ENCODE data around the gene BLOC1S1. TPM values are rescaled to one million over a fixed set of nuclear protein-coding genes. Genes with fewer than 3 reads are reported as not detected.
"Not testable (repeated sequence)": the region's sequence is repeated elsewhere in the genome, so short reads cannot be mapped to it uniquely, and the experiment has no call there.

Gene BLOC1S1
- total and polyA plus RNA-seq, 8 donors: 69.4 to 123 (median 77.1) TPM

DNA sequence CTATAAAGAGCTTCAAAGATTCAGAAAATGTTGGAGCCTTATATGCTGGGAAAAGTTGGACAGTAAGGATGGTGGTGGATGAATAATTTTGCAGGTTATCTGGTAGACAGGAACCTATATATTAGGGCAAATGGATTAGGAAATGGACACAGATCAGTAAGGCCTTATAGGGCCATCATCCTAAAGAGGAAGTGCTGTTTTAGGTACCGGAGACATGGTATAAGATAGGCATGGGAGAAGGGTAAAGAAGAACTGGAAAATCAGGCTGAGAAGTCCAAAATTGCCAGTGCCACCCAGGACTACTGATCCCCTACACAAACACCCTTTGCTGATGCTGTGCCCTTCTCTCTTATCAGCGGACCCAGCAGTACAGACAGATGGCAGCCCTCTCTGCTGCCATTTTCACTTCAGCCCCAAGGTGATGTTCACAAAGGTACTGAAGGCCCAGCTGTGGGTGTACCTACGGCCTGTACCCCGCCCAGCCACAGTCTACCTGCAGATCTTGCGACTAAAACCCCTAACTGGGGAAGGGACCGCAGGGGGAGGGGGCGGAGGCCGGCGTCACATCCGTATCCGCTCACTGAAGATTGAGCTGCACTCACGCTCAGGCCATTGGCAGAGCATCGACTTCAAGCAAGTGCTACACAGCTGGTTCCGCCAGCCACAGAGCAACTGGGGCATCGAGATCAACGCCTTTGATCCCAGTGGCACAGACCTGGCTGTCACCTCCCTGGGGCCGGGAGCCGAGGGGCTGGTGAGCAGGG, 32.6 kb downstream of the BLOC1S1 start:
- peaks cover 0 to 39% of the 10 kb centered on the region in 2 donors for H3K36me3 ChIP-seq
- intact Hi-C loops (cut with DNase I): loop anchor here in 1 of 2 donors (10.0 kb wide), 1 partner anchor 56 kb away; no protein-coding TSS in a partner anchor
- DNase-seq (no peak), ATAC-seq (no peak)
- peaks cover 4 to 16% of the 10 kb centered on the region in 2 donors for H3K4me1 ChIP-seq
- TF ChIP-seq, protein P1, sequence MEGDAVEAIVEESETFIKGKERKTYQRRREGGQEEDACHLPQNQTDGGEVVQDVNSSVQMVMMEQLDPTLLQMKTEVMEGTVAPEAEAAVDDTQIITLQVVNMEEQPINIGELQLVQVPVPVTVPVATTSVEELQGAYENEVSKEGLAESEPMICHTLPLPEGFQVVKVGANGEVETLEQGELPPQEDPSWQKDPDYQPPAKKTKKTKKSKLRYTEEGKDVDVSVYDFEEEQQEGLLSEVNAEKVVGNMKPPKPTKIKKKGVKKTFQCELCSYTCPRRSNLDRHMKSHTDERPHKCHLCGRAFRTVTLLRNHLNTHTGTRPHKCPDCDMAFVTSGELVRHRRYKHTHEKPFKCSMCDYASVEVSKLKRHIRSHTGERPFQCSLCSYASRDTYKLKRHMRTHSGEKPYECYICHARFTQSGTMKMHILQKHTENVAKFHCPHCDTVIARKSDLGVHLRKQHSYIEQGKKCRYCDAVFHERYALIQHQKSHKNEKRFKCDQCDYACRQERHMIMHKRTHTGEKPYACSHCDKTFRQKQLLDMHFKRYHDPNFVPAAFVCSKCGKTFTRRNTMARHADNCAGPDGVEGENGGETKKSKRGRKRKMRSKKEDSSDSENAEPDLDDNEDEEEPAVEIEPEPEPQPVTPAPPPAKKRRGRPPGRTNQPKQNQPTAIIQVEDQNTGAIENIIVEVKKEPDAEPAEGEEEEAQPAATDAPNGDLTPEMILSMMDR (IDR thresholded peaks at IDR 0.05): no peak
- H3K27ac ChIP-seq: no peak overlapping the region
- peaks cover 0 to 14% of the 10 kb centered on the region in 2 donors for H3K27me3 ChIP-seq
- no peaks in the 10 kb centered on the region for H3K9me3 ChIP-seq
- no peak overlapping the region for H3K4me3 ChIP-seq

DNA sequence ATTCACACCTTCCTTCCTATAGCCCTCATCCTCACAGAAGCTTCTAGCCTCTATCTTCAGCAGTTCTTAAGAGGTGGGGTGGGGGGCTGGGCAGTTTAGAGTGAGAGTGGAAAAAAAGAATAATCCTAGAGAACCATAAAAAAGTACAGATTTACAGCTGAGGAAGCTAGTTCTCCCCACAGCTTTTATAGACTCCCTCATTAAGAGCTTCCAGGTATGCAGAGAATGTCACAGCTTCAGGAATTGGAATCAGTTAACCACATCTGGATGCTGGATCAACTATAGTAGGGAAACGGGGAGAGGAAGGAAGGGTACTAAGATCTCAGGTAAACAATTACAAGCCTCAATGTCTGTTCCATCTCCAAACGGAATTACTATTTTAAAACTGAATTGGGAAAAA, 39.4 kb downstream of the BLOC1S1 start:
- no peaks in the 10 kb centered on the region for H3K27me3 ChIP-seq
- H3K36me3 ChIP-seq: peaks cover 0 to 97% of the 10 kb centered on the region in 2 donors
- intact Hi-C loops (cut with DNase I): no loop called here
- no peaks in the 10 kb centered on the region for H3K4me1 ChIP-seq
- no peaks in the 10 kb centered on the region for H3K9me3 ChIP-seq
- no peak overlapping the region for H3K4me3 ChIP-seq
- no peak for DNase-seq
- no peak overlapping the region for H3K27ac ChIP-seq
- TF ChIP-seq, protein P1 (IDR thresholded peaks at IDR 0.05): no peak
- ATAC-seq: no peak

DNA sequence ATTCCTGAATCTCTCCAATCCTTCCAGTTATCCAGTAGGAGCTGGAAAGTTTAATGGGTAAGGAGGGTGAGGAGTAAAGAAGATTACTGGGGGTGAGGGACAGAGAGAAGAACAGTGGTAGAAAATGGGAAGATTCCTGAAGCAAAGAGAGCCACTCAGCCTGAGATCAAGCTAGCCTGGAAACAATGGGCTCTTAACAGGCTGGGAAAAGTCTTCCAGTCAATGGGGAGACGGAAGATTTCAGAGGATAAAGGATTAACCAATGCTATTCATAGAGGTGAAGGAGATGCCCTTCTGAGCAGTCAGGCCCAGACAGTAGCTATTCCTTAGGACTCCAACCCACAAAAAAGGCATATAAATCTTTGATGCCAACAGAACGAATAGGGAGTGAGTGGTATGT, 41.9 kb downstream of the BLOC1S1 start:
- DNase-seq (no peak), ATAC-seq (no peak)
- Histone ChIP-seq H3K9me3 (no peaks in the 10 kb centered on the region), H3K27ac (no peak overlapping the region), H3K27me3 (no peaks in the 10 kb centered on the region), H3K4me3 (no peak overlapping the region), H3K4me1 (no peaks in the 10 kb centered on the region), H3K36me3 (peaks cover 0 to 96% of the 10 kb centered on the region in 2 donors)
- TF ChIP-seq, protein P1 (IDR thresholded peaks at IDR 0.05): no peak
- intact Hi-C loops (cut with DNase I): no loop called here

DNA sequence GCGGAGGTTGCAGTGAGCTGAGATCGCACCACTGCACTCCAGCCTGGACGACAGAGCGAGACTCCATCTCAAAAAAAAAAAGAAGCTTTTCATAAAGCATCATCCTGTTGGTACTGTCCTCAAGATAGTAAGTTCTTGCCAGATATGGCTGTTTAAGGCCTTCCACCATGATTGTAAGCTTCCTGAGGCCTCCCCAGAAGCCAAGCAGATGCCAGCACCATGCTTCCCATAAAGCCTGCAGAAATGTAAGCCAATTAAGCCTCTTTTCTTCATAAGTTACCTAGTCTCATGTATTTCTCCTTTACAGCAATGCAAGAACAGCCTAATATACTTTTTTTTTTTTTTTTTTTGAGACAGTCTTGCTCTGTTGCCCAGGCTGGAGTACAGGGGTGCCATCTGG, 42.7 kb downstream of the BLOC1S1 start:
- ATAC-seq; H3K27ac ChIP-seq; H3K27me3 ChIP-seq; H3K9me3 ChIP-seq; DNase-seq; H3K4me1 ChIP-seq; intact Hi-C loops (cut with DNase I); H3K4me3 ChIP-seq: not testable (repeated sequence)
- H3K36me3 ChIP-seq: peaks cover 0 to 96% of the 10 kb centered on the region in 2 donors

DNA sequence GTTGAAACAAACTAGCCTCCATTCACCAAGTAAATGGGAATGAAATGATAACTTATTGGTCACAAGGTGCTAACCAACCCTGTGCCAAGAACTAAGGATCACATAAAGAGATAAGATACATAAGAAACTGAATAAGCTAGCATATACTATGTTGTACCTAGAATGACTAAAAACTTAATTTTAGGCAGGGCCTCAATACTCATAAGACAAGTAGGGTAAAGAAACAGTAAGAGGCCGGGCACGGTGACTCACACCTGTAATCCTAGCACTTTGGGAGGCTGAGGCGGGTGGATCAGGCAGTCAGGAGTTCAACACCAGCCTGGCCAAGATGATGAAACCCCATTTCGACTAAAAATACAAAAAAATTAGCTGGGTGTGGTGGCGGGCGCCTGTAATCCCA, 44.8 kb downstream of the BLOC1S1 start:
- DNase-seq (no peak), ATAC-seq (no peak)
- Histone ChIP-seq H3K4me1 (no peaks in the 10 kb centered on the region), H3K27ac (no peak overlapping the region), H3K27me3 (no peaks in the 10 kb centered on the region), H3K36me3 (peaks cover 0 to 88% of the 10 kb centered on the region in 2 donors), H3K4me3 (no peak overlapping the region), H3K9me3 (no peaks in the 10 kb centered on the region)
- TF ChIP-seq, protein P1 (IDR thresholded peaks at IDR 0.05): no peak
- intact Hi-C loops (cut with DNase I): no loop called here
